Mucosa of descending colon (tissue), 3 donors: Measurements from ENCODE around the gene PRDM5. TPM values are rescaled to one million over a fixed set of nuclear protein-coding genes. Genes with fewer than 3 reads are reported as not detected.

Experiments used
- ATAC-seq: fragments of 200-7000 bp; cut with Tn5 transposase; one replicate; pipeline ENCODE4 v1.9.1; 2020; ENCODE audit warnings: mild to moderate bottlenecking, moderate library complexity
- DNase-seq, 3 donors: peaks; one replicate each; pipeline ENCODE4 v3.0.0-alpha.2; 2020
- H3K36me3 ChIP-seq: fragments of 200-600 bp; one replicate; pipeline ENCODE4 v1.8.0; 2021; ENCODE audit warnings: low read depth, mild to moderate bottlenecking
- H3K4me1 ChIP-seq: fragments of 200-600 bp; one replicate; pipeline ENCODE4 v1.8.0; 2021; ENCODE audit warnings: low read depth, mild to moderate bottlenecking
- H3K4me3 ChIP-seq: fragments of 200-600 bp; one replicate; pipeline ENCODE4 v1.8.0; 2021; ENCODE audit warnings: mild to moderate bottlenecking
- H3K9me3 ChIP-seq: fragments of 200-600 bp; one replicate; pipeline ENCODE4 v1.8.0; 2021; ENCODE audit warnings: mild to moderate bottlenecking
- intact Hi-C, 2 donors: fragments of 100-400 bp; cut with DNase I in 1 of 2; cut with micrococcal nuclease in 1 of 2; formaldehyde crosslinking; loops; one replicate each; pipeline versions ENCODE4 v1.11.0 to v1.11.1; 2022; cut with DNase I, micrococcal nuclease
- total RNA-seq, 3 donors: library from RNA; stranded (reverse); fragmentation: NEBNext Ultra II Directional in 2 of 3; extraction: Animal tissue kit (Norgen Biotek cat#: 25700) in 2 of 3; gene quantifications; one replicate each; pipeline versions ENCODE4 v1.2.1 to v1.2.4, GENCODE V29; 2021 to 2023
- TF ChIP-seq, protein P1 (sequence below): fragments of 200-600 bp; IDR thresholded peaks from one replicate; pipeline ENCODE4 v1.8.0; 2022; ENCODE audit warnings: antibody characterized with exemption, mild to moderate bottlenecking
- donor health status: DM: no; HTN: no; CAD: no; lungs with moderate emphysema.
- donor health status: DM: no; HTN: no; CAD: no.
- donor health status: DM: no; HTN: yes; CAD: no.

The PRDM5 gene
- total RNA-seq, 3 donors from 2014 or later: 8.7 to 12.2 (median 10.2) TPM

- DNase-seq: no peak
- peaks cover 2% of the 10 kb centered on the region for H3K9me3 ChIP-seq
- H3K4me1 ChIP-seq: no peaks in the 10 kb centered on the region
- no peak for ATAC-seq
- no peaks in the 10 kb centered on the region for H3K36me3 ChIP-seq
- no peak overlapping the region for H3K4me3 ChIP-seq
- TF ChIP-seq, protein P1, sequence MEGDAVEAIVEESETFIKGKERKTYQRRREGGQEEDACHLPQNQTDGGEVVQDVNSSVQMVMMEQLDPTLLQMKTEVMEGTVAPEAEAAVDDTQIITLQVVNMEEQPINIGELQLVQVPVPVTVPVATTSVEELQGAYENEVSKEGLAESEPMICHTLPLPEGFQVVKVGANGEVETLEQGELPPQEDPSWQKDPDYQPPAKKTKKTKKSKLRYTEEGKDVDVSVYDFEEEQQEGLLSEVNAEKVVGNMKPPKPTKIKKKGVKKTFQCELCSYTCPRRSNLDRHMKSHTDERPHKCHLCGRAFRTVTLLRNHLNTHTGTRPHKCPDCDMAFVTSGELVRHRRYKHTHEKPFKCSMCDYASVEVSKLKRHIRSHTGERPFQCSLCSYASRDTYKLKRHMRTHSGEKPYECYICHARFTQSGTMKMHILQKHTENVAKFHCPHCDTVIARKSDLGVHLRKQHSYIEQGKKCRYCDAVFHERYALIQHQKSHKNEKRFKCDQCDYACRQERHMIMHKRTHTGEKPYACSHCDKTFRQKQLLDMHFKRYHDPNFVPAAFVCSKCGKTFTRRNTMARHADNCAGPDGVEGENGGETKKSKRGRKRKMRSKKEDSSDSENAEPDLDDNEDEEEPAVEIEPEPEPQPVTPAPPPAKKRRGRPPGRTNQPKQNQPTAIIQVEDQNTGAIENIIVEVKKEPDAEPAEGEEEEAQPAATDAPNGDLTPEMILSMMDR: no peak
- intact Hi-C loops: no loop called here
Measured at GRCh38 chr4:120672076-120672475, 250.4 kb downstream of the PRDM5 start.

DNA sequence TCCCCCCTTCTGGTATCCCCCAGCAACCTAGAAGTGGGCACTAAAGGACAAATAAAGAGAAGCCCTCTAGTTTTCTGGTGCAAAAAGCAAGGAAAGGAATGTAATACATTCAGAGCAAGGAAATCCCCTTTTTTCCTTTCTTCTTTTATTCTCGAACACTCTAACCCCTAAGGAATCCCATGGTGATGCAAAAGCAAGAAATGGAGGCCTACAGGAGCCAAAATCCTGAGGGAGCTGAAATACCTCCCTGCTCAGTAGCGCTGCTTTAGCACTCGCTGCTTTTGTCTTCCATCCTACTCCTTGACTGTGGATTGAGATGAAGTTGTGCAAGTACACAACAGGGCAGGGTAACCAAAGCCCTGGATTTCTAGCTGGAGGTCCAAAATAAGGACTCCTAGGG, 251.0 kb downstream of the PRDM5 start:
- TF ChIP-seq, protein P1: no peak
- Histone ChIP-seq H3K4me3 (no peak overlapping the region), H3K4me1 (no peaks in the 10 kb centered on the region), H3K36me3 (no peaks in the 10 kb centered on the region), H3K9me3 (peaks cover 2% of the 10 kb centered on the region)
- no peak for DNase-seq
- intact Hi-C loops: no loop called here
- ATAC-seq: no peak

GRCh38 chr4:120667102-120667501, 255.4 kb downstream of the PRDM5 start:
- no peak for DNase-seq
- Histone ChIP-seq H3K4me3 (no peak overlapping the region), H3K9me3 (peaks cover 2% of the 10 kb centered on the region), H3K36me3 (no peaks in the 10 kb centered on the region), H3K4me1 (no peaks in the 10 kb centered on the region)
- no peak for ATAC-seq
- TF ChIP-seq, protein P1: no peak
- intact Hi-C loops: no loop called here

DNA sequence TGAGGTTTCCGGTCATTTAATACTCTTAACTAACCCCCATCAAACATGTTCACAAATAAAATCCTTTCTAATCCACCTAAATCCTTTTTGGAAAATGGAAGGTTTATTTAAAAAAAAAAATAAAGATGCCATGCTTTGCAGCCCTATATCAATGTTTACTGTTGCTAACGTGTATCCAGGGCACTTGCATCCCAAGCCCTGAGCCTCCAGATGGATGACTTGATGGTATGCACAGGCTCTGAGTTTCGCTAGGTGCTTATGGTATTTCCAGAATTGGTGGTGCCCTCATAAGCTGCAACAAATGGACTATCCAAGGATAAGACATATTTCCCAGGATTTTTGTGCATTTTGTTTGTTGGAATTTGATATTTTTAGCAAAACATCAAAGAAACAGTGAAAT, 257.7 kb downstream of the PRDM5 start:
- H3K36me3 ChIP-seq: no peaks in the 10 kb centered on the region
- ATAC-seq (no peak), DNase-seq (no peak)
- H3K4me1 ChIP-seq: no peaks in the 10 kb centered on the region
- TF ChIP-seq, protein P1: no peak
- no peak overlapping the region for H3K4me3 ChIP-seq
- H3K9me3 ChIP-seq: no peaks in the 10 kb centered on the region
- intact Hi-C loops: no loop called here

DNA sequence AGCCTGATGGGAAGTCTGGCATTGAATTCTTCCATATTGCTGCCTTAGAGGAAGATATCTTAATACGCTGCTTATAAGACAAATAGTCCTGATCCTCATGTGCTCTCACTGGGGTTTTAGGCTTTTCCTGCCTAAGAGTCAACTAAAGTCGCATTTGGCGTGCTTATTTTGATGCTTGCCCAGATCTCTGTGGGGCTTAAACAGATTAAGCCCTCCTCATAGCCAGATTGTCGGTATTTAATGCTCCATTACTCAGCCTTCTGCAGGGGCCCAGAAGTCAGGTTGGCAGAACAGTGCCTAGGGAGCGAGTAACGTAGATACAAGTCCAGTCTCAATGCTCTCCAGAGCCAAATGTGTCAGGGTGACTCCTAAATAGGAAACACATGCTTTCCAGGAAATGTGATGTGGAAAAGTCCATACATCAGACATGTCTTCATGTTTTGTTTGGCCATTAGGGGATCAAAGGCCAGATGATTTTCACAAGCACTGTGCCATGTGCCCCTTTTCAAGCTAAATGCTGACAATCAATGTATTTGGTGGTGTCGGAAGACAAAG, 262.8 kb downstream of the PRDM5 start:
- intact Hi-C loops: no loop called here
- H3K4me1 ChIP-seq: no peaks in the 10 kb centered on the region
- no peak for DNase-seq
- TF ChIP-seq, protein P1: no peak
- no peaks in the 10 kb centered on the region for H3K9me3 ChIP-seq
- no peak for ATAC-seq
- no peak overlapping the region for H3K4me3 ChIP-seq
- no peaks in the 10 kb centered on the region for H3K36me3 ChIP-seq

DNA sequence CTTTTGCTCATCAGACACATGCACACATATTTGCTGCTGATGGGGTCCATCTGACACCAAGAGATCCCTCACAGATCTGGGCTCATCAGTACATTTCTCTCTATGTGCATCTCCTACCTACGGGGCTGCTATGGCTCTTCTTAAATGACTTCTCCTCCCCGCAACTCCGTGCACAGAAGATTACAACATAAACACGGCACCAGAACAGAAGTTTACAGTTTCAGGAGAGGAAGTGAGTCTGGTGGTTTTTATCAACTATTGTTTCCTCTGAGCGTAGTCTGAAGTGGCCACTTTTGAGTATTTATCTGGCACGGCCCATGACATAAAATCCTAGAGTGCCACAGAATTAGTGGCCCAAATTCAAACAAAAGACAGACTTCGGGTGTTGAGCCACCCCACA, 263.8 kb downstream of the PRDM5 start:
- H3K9me3 ChIP-seq: no peaks in the 10 kb centered on the region
- no peak for DNase-seq
- no peak for ATAC-seq
- intact Hi-C loops: no loop called here
- H3K4me3 ChIP-seq: no peak overlapping the region
- TF ChIP-seq, protein P1: no peak
- no peaks in the 10 kb centered on the region for H3K4me1 ChIP-seq
- no peaks in the 10 kb centered on the region for H3K36me3 ChIP-seq
